Fibroblast of mammary gland (primary cell): Measurements from ENCODE around the gene CHP1.
"Not testable (repeated sequence)": the region's sequence is repeated elsewhere in the genome, so short reads cannot be mapped to it uniquely, and the experiment has no call there.

Experiments used
- DNase-seq: peaks from one replicate; pipeline ENCODE4 v3.0.0-alpha.2; 2010; ENCODE audit warnings: low read depth
- H3K4me3 ChIP-seq: 2 replicates; pipeline ENCODE4 v1.5.1; 2011; ENCODE audit warnings: low read depth, mild to moderate bottlenecking, low read length, moderate library complexity; ENCODE audit not compliant: control insufficient read depth
- CTCF ChIP-seq: conservative IDR thresholded peaks from 2 replicates; pipeline ENCODE4 v1.5.1; 2011; ENCODE audit warnings: low read depth, low read length, inconsistent platforms; ENCODE audit not compliant: control insufficient read depth, insufficient read depth

The CHP1 gene

GRCh38 chr15:41256577-41257038 is 25.5 kb downstream of the CHP1 start:
- peak; percentile 36 for DNase-seq

GRCh38 chr15:41258750-41259471 is 27.8 kb downstream of the CHP1 start:
- no peak for TF ChIP-seq CTCF
- H3K4me3 ChIP-seq: no peak overlapping the region
- DNase-seq: peak; percentile 81

More at GRCh38 chr15:41256577-41257038, 25.5 kb downstream of the CHP1 start:
- no peak overlapping the region for H3K4me3 ChIP-seq
- no peak for TF ChIP-seq CTCF

GRCh38 chr15:41259546-41260189 is 28.6 kb downstream of the CHP1 start:
- no peak for DNase-seq
- no peak for TF ChIP-seq CTCF
- no peak overlapping the region for H3K4me3 ChIP-seq

GRCh38 chr15:41260924-41261323 is 29.9 kb downstream of the CHP1 start:
- not testable (repeated sequence) for DNase-seq, H3K4me3 ChIP-seq

GRCh38 chr15:41262571-41262970 is 31.5 kb downstream of the CHP1 start:
- no peak overlapping the region for H3K4me3 ChIP-seq
- no peak for TF ChIP-seq CTCF
- no peak for DNase-seq

- no peak overlapping the region for H3K4me3 ChIP-seq
- TF ChIP-seq CTCF: no peak
- no peak for DNase-seq
Measured at GRCh38 chr15:41263891-41264351, 32.9 kb downstream of the CHP1 start.

- TF ChIP-seq CTCF: no peak
- no peak overlapping the region for H3K4me3 ChIP-seq
- DNase-seq: no peak
Measured at GRCh38 chr15:41269887-41270286, 38.8 kb downstream of the CHP1 start.
